NCI-H187 (cell line): ENCODE results near the gene RND2.

Experiments used
- DNase-seq, 2 experiments: peaks; one replicate each; lab custom pipeline; 2025; lab: John Stamatoyannopoulos, UW

Gene RND2

DNA sequence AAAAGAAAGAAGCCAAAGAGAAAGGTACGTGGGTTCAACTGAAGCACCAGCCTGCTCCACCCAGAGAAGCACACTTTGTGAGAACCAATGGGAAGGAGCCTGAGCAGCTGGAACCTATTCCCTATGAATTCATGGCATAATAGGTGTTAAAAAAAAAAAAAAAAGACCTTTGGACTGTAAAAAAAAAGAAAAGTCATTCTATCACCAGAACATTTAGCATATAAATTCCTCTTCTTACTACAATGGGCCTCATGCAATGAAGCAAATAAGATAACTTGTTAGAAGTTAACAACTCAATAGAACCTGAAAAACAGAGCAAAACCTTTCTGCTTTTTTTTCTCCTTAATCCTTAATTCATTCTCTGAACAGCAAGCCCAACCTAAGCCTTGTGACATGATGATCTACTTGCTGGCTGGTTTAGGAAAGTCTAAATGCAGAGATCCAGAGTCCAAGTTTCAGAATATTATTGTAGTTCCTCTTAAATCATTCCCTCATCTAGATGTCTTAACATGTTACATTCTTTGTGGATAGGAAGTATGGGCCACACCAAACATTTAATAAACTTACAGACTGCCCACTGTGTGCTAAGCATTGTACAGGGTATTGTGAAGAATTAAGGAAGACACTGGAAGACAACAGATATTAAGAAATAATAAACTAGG is 54.7 kb downstream of the RND2 start:
- DNase-seq, result no peak
